HG03108 (cell line): ENCODE results near the gene RHBDD1.
A peak's percentile ranks its signal among the peaks of the same experiment; 100 is the strongest.
"Not testable (repeated sequence)": the region's sequence is repeated elsewhere in the genome, so short reads cannot be mapped to it uniquely, and the experiment has no call there.

Experiments used
- ATAC-seq: cut with Tn5 transposase; IDR thresholded peaks from one replicate; pipeline ENCODE4 v1.9.1; 2021; ENCODE audit warnings: moderate library complexity; ENCODE audit not compliant: unreplicated experiment

RHBDD1 gene

GRCh38 chr2:226799211-226799975 is 36.5 kb upstream of the RHBDD1 start, which contains the start of gene IRS1:
Gene IRS1 (minus strand): TSS chr2:226799820. CDS start chr2:226798738, 1,082 bp downstream.
- peak; percentile 29 for ATAC-seq

GRCh38 chr2:226799976-226800940 is 35.6 kb upstream of the RHBDD1 start:
- ATAC-seq = no peak

- ATAC-seq = peak; percentile 84
Measured at GRCh38 chr2:226800941-226801784, 34.7 kb upstream of the RHBDD1 start.

DNA sequence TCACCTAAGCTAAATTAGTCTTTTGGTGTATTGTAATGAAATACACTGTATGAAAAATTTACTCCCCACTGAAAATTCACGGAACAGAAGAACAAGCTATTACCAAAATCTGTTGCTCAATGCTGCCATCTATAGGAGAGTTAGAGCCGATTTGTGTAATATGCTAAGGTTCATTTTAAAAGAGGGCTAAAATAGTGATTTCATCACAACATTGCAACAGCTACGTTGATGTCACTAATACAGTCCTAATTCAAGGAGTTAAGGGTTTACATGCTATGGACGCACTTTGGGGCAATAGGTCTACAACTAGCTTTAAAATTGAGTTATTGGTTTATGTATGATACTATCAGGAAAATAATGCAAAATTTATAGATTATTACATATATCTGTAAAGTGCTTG is 33.3 kb upstream of the RHBDD1 start:
- ATAC-seq = no peak

DNA sequence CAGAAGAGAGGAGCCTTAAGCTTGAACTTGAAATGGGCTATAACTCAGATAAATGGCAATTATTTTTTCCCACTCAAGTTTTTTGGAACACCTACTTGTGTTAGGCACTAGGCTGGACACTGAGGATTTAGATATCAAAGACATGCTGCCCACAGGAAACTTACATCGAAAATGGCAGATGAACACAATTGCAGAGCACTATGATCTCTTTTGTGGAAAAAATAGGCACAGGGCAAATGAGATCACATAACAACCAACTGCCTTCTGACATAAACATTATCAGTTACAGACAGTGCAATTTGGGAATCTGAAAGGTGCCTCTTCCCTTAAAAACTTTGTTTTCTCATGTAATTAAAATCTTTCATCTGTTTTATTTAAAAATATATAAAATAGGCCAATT is 32.4 kb upstream of the RHBDD1 start:
- ATAC-seq = no peak

- no peak for ATAC-seq
Measured at GRCh38 chr2:226813148-226813701, 22.6 kb upstream of the RHBDD1 start.

GRCh38 chr2:226818930-226819329 is 16.9 kb upstream of the RHBDD1 start:
- no peak for ATAC-seq

GRCh38 chr2:226825056-226825455 is 10.8 kb upstream of the RHBDD1 start:
- no peak for ATAC-seq

GRCh38 chr2:226828191-226828590 is 7.7 kb upstream of the RHBDD1 start:
- ATAC-seq = no peak

DNA sequence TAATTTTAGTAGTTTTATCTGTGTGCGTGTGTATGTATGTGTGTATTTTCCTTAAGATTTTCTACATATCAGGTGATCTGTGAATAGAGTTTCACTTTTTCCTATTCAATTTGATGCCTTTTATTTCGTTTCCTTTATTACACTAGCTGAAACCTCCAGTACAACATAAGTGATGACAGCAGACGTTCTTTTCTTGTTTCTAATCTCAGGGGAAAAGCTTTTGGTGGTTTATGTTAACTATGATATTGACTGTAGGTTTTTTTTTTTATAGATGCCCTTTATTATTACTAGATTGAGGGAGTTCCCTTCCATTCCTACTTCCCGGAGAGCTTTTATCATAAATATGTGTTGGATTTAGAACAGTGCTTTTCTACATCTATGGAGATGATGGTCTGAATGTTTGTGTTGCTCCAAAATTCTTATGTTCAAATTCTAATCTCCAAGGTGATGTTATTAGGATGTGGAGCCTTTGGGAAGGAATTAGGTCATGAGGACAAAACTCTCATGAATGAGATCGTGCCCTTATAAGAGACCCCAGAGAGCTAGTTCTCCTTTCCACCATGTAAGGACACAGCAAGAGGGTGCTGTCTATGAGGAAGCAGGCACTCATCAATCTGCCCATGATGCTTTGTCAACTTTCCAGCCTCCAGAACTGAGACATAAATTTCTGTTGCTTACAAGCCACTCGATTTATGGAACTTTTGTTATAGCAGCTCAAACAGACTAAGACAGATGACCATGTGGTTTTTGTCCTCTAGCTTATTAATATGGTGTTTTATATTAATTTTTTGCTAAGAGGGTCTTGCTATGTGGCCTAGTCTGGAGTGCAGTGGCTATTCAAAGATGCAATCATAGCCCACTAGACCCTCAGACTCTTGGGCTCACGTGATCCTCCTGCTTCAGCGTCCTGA is 5.9 kb upstream of the RHBDD1 start:
- ATAC-seq = no peak

GRCh38 chr2:226831266-226831665 is 4.6 kb upstream of the RHBDD1 start:
- no peak for ATAC-seq

- no peak for ATAC-seq
Measured at GRCh38 chr2:226832061-226832460, 3.8 kb upstream of the RHBDD1 start.

DNA sequence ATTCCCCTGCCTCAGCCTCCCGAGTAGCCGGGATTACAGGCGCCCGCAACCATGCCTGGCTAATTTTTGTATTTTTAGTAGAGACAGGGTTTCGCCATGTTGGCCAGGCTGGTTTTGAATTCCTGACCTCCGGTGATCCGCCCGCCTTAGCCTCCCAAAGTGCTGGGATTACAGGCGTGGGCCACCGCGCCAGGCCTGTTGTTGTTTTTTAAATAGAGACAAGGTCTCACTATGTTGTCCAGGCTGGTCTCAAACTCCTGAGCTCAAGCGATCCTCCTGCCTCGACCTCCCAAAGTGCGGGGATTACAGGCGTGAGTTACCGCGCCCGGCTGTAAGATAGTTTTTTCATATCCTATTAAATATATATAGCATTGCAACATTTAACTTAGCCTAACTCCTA is 974 bp upstream of the RHBDD1 start:
- ATAC-seq = not testable (repeated sequence)

DNA sequence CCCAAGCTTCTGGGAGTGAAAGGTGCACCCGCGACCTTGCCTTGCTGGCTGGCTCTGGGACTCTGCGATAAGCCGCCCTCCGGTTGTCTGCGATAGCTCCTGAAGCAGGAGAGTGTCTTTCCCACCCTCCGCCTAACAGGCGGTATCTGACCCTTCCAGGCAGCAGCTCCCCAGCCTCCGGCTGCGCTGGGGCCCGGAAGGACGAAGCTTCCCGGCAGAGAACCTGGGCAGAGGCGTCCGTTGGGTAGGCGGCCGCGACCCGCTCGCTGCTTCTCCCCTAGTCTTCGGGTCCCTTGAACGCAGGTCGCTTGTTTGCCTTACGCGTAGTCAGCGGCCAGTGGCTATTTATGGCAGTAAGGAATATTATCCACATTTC is 446 bp upstream of the RHBDD1 start:
- ATAC-seq = peak; percentile 12

DNA sequence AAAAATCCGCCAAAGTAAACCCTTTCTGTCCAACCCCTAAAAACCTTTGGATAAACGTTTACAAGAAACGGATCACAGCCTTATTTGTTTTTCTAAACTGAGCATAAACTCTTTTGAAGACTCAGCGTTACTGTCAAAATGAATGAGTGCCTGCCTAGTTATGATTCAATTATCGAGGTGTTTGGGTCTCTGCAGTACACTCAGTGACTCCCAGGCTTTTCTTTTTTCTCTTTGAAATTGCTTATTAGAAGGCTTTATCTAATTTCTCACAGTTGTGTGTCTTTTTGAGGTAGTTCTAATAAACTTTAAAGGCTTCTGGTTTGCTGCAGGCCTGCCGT is 663 bp downstream of the RHBDD1 start:
- peak; percentile 1 for ATAC-seq

DNA sequence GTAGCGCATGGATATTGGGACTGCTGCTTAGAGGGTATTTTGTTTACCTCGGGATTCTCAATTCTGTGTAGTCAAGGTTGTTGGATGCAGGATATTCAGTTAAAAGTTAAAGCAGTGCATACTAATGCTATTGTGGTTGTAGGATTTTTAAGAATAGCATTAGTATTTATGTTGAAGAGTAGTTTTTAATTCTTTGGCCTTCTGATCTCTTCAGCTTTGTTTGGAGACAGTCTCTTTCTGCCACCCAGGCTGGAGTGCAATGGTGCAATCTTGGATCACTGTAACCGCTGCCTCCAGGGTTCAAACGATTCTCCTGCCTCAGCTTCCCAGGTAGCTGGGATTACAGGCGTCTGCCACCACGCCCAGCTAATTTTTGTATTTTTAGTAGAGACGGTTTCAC is 1.5 kb downstream of the RHBDD1 start:
- no peak for ATAC-seq

GRCh38 chr2:226837787-226838603 is 2.1 kb downstream of the RHBDD1 start:
- ATAC-seq = no peak

DNA sequence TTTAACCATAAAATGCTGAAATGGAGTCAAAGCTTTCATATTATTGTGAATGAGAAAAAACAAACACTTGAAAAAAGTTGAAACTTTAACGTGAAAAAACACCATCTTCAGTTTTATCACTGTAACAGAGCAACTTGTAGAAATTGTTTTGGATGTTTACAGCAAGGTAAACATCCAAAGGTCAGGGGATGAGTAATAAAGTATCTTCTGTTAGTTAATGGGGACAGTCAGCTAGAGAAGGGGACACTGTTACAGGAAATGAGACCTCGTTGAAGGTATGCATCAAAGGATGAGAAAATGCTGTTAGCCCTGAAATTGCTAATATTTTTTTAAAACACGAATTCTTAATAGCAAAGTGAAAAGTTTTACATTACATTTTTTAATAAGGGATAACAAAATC is 2.9 kb downstream of the RHBDD1 start:
- no peak for ATAC-seq

DNA sequence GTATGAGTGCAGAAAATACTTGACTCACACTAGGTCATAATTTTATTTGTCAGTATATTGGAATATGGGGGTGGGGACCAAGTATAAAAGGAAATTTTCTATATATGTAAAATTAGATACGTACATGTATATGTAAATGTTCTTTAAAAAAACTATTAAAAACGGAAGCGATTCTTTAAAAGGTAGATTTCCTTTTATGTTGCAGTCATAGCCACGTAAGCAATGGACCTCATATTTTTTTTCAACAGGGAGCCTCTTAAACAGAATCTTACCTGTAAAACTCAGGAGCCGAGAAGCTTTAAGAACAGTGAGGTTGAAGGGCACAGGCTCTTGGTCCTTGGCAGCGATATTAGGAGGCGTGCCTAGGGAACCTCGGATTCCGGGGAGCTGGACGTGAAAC is 3.3 kb downstream of the RHBDD1 start:
- no peak for ATAC-seq
